Glutamatergic neuron (in vitro differentiated cells): ENCODE measurements around the gene AATK. TPM values are rescaled to one million over a fixed set of nuclear protein-coding genes. Genes with fewer than 3 reads are reported as not detected.
"Not testable (repeated sequence)": the region's sequence is repeated elsewhere in the genome, so short reads cannot be mapped to it uniquely, and the experiment has no call there.

Experiments used
- DNase-seq: peaks from one replicate; pipeline ENCODE4 v3.0.0; 2022
- H3K27ac Mint-ChIP-seq: one replicate; pipeline ENCODE4 v1.8.0; 2020; ENCODE audit warnings: mild to moderate bottlenecking, mixed read lengths, inconsistent platforms; ENCODE audit not compliant: unreplicated experiment
- H3K27me3 Mint-ChIP-seq: one replicate; pipeline ENCODE4 v1.8.0; 2020; ENCODE audit warnings: mild to moderate bottlenecking, moderate library complexity, mixed read lengths, inconsistent platforms; ENCODE audit not compliant: unreplicated experiment
- H3K36me3 Mint-ChIP-seq: one replicate; pipeline ENCODE4 v1.8.0; 2020; ENCODE audit warnings: mild to moderate bottlenecking, mixed read lengths, inconsistent platforms; ENCODE audit not compliant: unreplicated experiment
- H3K4me1 Mint-ChIP-seq: one replicate; pipeline ENCODE4 v1.8.0; 2020; ENCODE audit warnings: mild to moderate bottlenecking, low read depth, mixed read lengths, inconsistent platforms; ENCODE audit not compliant: unreplicated experiment
- H3K4me3 Mint-ChIP-seq: one replicate; pipeline ENCODE4 v1.8.0; 2020; ENCODE audit warnings: mild to moderate bottlenecking, mixed read lengths, inconsistent platforms; ENCODE audit not compliant: unreplicated experiment
- H3K9me3 Mint-ChIP-seq: one replicate; pipeline ENCODE4 v1.8.0; 2020; ENCODE audit warnings: mild to moderate bottlenecking, moderate library complexity, mixed read lengths, inconsistent platforms; ENCODE audit not compliant: unreplicated experiment
- total RNA-seq: library from RNA; stranded (reverse); fragmentation: NEBNext Ultra II Directional; extraction: Animal tissue kit (Norgen Biotek cat#: 25700); gene quantifications from one replicate; pipeline ENCODE4 v1.2.1, GENCODE V29; 2021; ENCODE audit not compliant: unreplicated experiment
- TF ChIP-seq, protein P1 (sequence below): fragments of 200-600 bp; sonication (generic); IDR thresholded peaks from one replicate; pipeline ENCODE4 v1.5.0; 2021; ENCODE audit not compliant: partially characterized antibody, unreplicated experiment

The AATK gene
- total RNA-seq, 1 donor from 2014 or later, result 27.0 TPM

- TF ChIP-seq, protein P1, sequence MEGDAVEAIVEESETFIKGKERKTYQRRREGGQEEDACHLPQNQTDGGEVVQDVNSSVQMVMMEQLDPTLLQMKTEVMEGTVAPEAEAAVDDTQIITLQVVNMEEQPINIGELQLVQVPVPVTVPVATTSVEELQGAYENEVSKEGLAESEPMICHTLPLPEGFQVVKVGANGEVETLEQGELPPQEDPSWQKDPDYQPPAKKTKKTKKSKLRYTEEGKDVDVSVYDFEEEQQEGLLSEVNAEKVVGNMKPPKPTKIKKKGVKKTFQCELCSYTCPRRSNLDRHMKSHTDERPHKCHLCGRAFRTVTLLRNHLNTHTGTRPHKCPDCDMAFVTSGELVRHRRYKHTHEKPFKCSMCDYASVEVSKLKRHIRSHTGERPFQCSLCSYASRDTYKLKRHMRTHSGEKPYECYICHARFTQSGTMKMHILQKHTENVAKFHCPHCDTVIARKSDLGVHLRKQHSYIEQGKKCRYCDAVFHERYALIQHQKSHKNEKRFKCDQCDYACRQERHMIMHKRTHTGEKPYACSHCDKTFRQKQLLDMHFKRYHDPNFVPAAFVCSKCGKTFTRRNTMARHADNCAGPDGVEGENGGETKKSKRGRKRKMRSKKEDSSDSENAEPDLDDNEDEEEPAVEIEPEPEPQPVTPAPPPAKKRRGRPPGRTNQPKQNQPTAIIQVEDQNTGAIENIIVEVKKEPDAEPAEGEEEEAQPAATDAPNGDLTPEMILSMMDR, result no peak
- Mint-ChIP-seq H3K9me3 (peaks cover 29% of the 10 kb centered on the region), H3K27ac (peak overlapping the region; percentile 28), H3K4me1 (peaks cover 60% of the 10 kb centered on the region), H3K36me3 (peaks cover 5% of the 10 kb centered on the region), H3K4me3 (no peak overlapping the region), H3K27me3 (peaks cover 44% of the 10 kb centered on the region)
- DNase-seq, result no peak
Observed at GRCh38 chr17:81080019-81080418, 86.0 kb downstream of the AATK start.

DNA sequence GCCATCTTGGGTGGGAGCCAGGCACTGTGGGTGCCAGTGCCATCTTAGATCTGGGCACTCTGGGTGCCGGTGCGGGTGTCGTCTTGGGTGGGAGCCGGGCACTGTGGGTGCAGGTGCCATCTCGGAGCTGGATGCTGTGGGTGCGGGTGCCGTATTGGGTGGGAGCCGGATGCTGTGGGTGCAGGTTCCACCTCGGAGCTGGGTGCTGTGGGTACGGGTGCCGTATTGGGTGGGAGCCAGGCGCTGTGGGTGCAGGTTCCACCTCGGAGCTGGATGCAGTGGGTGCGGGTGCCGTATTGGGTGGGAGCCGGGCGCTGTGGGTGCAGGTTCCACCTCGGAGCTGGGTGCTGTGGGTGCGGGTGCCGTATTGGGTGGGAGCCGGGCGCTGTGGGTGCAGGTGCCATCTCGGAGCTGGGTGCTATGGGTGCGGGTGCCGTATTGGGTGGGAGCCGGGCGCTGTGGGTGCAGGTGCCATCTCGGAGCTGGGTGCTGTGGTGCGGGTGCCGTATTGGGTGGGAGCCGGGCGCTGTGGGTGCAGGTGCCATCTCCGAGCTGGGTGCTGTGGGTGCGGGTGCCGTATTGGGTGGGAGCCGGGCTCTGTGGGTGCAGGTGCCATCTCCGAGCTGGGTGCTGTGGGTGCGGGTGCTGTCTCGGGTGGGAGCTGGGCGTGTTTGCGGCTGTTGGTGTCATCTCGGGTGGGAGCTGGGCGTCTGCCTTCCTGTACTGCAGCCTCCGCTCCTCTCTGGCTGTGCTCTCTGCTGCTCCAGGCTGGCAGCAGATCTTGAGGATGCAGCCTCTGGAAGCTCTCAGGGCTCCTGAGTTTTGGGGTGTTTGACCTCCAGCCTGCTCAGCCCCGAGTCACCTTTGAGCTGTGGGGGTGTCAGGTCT, 87.8 kb downstream of the AATK start:
- Mint-ChIP-seq H3K27me3 (peaks cover 51% of the 10 kb centered on the region), H3K9me3 (peaks cover 44% of the 10 kb centered on the region), H3K27ac (peak overlapping the region; percentile 94), H3K4me1 (peaks cover 60% of the 10 kb centered on the region)
- not testable (repeated sequence) for H3K36me3 Mint-ChIP-seq, H3K4me3 Mint-ChIP-seq, DNase-seq

DNA sequence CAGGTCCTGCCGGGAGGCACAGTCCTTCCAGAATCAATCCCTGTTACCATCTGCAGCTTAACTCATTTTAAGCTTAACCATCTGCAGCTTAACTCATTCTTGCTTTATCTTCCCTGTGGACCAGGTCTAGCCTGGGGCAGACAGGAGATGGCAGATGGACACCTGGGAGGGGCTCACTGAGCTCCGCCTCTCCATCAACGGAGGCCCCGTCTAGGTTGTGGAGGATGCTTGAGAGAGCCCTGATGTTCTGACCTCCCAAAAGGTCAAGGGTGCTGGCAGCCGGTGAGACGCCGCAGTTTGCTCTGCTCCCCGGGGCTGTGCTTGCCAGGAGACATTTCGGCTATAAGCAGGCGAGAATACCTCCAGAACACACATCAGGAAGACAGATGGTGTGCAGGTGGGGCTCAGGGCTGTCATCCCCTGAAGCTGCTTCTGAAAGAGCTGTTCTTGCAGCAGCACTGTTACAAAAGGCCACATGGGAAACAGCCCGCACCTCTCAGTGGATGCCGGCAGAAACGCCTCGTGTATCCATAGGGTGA, 89.8 kb downstream of the AATK start:
- Mint-ChIP-seq H3K9me3 (peaks cover 39% of the 10 kb centered on the region), H3K4me1 (peaks cover 68% of the 10 kb centered on the region), H3K27ac (peak overlapping the region; percentile 94), H3K36me3 (peaks cover 5% of the 10 kb centered on the region), H3K4me3 (peak overlapping the region; percentile 70), H3K27me3 (peaks cover 61% of the 10 kb centered on the region)
- DNase-seq, result peak; percentile 88
- TF ChIP-seq, protein P1, result no peak

DNA sequence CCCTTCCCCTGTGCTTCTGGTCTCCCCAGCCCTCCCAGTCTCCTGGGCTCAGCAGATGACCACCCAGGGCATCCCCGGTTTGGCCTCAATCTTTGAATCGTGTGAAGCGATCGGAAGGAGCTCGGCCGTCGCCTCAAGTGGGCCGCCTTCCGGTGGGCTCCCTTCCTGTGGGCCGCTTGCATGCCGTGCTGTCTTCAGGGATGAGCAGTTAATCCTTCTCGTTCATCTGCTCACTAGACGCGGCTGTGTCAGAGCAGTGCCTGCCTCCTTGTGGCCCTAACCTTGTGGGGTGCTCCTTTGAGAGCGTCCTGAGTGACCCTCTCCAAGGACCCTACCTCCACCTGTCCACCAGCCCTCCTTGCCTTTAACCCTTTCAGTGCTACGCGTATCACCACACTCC, 90.7 kb downstream of the AATK start:
- Mint-ChIP-seq H3K27me3 (peaks cover 61% of the 10 kb centered on the region), H3K27ac (peak overlapping the region; percentile 94), H3K4me1 (peaks cover 71% of the 10 kb centered on the region), H3K36me3 (peaks cover 5% of the 10 kb centered on the region), H3K4me3 (peak overlapping the region; percentile 70), H3K9me3 (peaks cover 38% of the 10 kb centered on the region)
- no peak for DNase-seq
- TF ChIP-seq, protein P1, result no peak

- Mint-ChIP-seq H3K9me3 (peaks cover 38% of the 10 kb centered on the region), H3K27ac (peak overlapping the region; percentile 94), H3K27me3 (peaks cover 65% of the 10 kb centered on the region), H3K4me3 (peak overlapping the region; percentile 70), H3K36me3 (peaks cover 5% of the 10 kb centered on the region), H3K4me1 (peaks cover 75% of the 10 kb centered on the region)
- no peak for DNase-seq
- TF ChIP-seq, protein P1, result no peak
Observed at GRCh38 chr17:81074875-81075274, 91.1 kb downstream of the AATK start.
